OCI-LY1 (cell line): ENCODE data around the gene PMM1.
"Not testable (repeated sequence)": the region's sequence is repeated elsewhere in the genome, so short reads cannot be mapped to it uniquely, and the experiment has no call there.

ENCODE experiments used
- H2AFZ ChIP-seq: fragments of 200-600 bp; sonication (generic), shearing (Covaris generic); 2 replicates; pipeline ENCODE4 v1.6.0; 2014; ENCODE audit warnings: antibody characterized with exemption, mild to moderate bottlenecking, low read length
- H3F3A ChIP-seq: fragments of 200-600 bp; sonication (generic), shearing (Covaris generic); 2 replicates; pipeline ENCODE4 v1.6.0; 2014; ENCODE audit warnings: mild to moderate bottlenecking, antibody characterized with exemption, low read length, moderate library complexity; ENCODE audit not compliant: insufficient read depth
- H3K27ac ChIP-seq: fragments of 200-600 bp; sonication (generic); 2 replicates; pipeline ENCODE4 v1.5.1; 2014; ENCODE audit warnings: low read length, mixed run types, mild to moderate bottlenecking, low read depth; ENCODE audit not compliant: poor library complexity, severe bottlenecking
- H3K27me3 ChIP-seq: fragments of 200-600 bp; sonication (generic); 2 replicates; pipeline ENCODE4 v1.6.0; 2014; ENCODE audit warnings: antibody characterized with exemption, mild to moderate bottlenecking, low read length, moderate library complexity; ENCODE audit not compliant: insufficient read depth
- H3K36me3 ChIP-seq: fragments of 200-600 bp; sonication (generic); 2 replicates; pipeline ENCODE4 v1.6.1; 2014; ENCODE audit warnings: mild to moderate bottlenecking, antibody characterized with exemption, low read length, moderate library complexity, mixed read lengths; ENCODE audit not compliant: insufficient read depth
- H3K4me1 ChIP-seq: fragments of 200-600 bp; sonication (generic); 2 replicates; pipeline ENCODE4 v1.5.1; 2014; ENCODE audit warnings: mild to moderate bottlenecking, low read length, moderate library complexity; ENCODE audit not compliant: insufficient read depth, severe bottlenecking
- H3K4me2 ChIP-seq: fragments of 200-600 bp; sonication (generic), shearing (Covaris generic); 2 replicates; pipeline ENCODE4 v1.6.1; 2014; ENCODE audit warnings: low read length
- H3K4me3 ChIP-seq: fragments of 200-600 bp; sonication (generic); 2 replicates; pipeline ENCODE4 v1.5.1; 2014; ENCODE audit warnings: low read length, low read depth, mild to moderate bottlenecking, mixed read lengths; ENCODE audit not compliant: poor library complexity, severe bottlenecking
- H3K79me2 ChIP-seq: fragments of 200-600 bp; shearing (Covaris generic); 2 replicates; pipeline ENCODE4 v1.6.1; 2016; ENCODE audit warnings: mixed run types, low read length, mixed read lengths; ENCODE audit not compliant: insufficient read depth
- H3K9ac ChIP-seq: fragments of 200-600 bp; sonication (generic), shearing (Covaris generic); 2 replicates; pipeline ENCODE4 v1.6.1; 2014; ENCODE audit warnings: mild to moderate bottlenecking, low read length, mixed read lengths
- H3K9me2 ChIP-seq: fragments of 200-600 bp; sonication (generic), shearing (Covaris generic); 2 replicates; pipeline ENCODE4 v1.6.1; 2014; ENCODE audit warnings: low read depth, mild to moderate bottlenecking, low read length, mixed read lengths
- H3K9me3 ChIP-seq: fragments of 200-600 bp; shearing (Covaris generic); 2 replicates; pipeline ENCODE4 v1.6.1; 2014; ENCODE audit warnings: low read length, mixed read lengths
- H4K20me1 ChIP-seq: fragments of 200-600 bp; sonication (generic), shearing (Covaris generic); 2 replicates; pipeline ENCODE4 v1.6.0; 2016; ENCODE audit warnings: mild to moderate bottlenecking, low read length; ENCODE audit not compliant: insufficient read depth
- CTCF ChIP-seq: fragments of 200-600 bp; sonication (generic), shearing (Covaris generic); IDR thresholded peaks from 2 replicates; pipeline ENCODE4 v1.5.1; 2017; ENCODE audit warnings: mild to moderate bottlenecking, antibody characterized with exemption, low read length, moderate library complexity, mixed read lengths
- EZH2 ChIP-seq: fragments of 200-600 bp; sonication (generic), shearing (Covaris generic); IDR thresholded peaks from 2 replicates; pipeline ENCODE4 v1.8.0; 2017; ENCODE audit warnings: borderline replicate concordance, mixed run types, mild to moderate bottlenecking, antibody characterized with exemption, low read length, moderate library complexity, mixed read lengths

Gene PMM1

DNA sequence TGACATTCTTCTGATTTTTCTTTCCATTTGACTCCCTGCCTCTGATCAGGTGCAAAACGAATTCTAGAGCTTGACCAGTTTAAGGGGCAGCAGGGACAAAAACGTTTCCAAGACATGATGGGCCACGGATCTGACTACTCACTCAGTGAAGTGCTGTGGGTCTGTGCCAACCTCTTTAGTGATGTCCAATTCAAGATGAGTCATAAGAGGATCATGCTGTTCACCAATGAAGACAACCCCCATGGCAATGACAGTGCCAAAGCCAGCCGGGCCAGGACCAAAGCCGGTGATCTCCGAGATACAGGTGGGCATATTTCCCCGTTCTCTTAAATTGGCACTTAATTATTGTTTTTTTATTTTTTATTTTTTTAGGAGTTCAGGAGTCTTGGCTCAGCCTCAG is 46.8 kb upstream of the PMM1 start:
- H3K9me3 ChIP-seq = no peaks in the 10 kb centered on the region
- H3K4me2 ChIP-seq = no peak overlapping the region
- no peak overlapping the region for H3K4me3 ChIP-seq
- H3K79me2 ChIP-seq = 0 out of 2 replicates have a peak, but pooled peaks cover 2% of the 10 kb centered on the region
- H3K27me3 ChIP-seq = no peaks in the 10 kb centered on the region
- H3K9ac ChIP-seq = no peak overlapping the region
- no peak overlapping the region for H3K27ac ChIP-seq
- H3K4me1 ChIP-seq = no peaks in the 10 kb centered on the region
- no peaks in the 10 kb centered on the region for H3F3A ChIP-seq
- TF ChIP-seq CTCF (no peak), EZH2 (no peak)
- peaks cover 93% of the 10 kb centered on the region for H3K36me3 ChIP-seq
- H2AFZ ChIP-seq = no peak overlapping the region
- H4K20me1 ChIP-seq = no peaks in the 10 kb centered on the region
- no peaks in the 10 kb centered on the region for H3K9me2 ChIP-seq

DNA sequence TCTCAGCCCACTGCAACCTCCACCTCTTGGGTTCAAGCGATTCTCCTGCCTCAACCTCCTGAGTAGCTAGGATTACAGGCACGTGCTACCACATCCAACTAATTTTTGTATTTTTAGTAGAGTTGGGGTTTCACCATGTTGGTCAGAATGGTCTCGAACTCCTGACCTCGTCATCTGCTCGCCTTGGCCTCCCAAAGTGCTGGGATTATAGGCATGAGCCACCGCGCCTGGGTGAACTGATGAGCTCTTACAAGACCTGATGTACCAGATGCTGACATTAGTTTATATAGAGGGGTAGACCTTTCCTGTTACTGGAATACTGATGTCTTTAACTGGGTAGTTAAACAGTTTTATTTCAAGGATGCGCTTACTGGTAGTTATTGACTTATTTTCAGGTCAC is 45.0 kb upstream of the PMM1 start:
- peaks cover 90% of the 10 kb centered on the region for H3K36me3 ChIP-seq
- not testable (repeated sequence) for H3K27me3 ChIP-seq, H3K4me2 ChIP-seq, H3K79me2 ChIP-seq, H2AFZ ChIP-seq, H3K4me3 ChIP-seq, H3F3A ChIP-seq, H3K9ac ChIP-seq, H3K9me2 ChIP-seq, H3K27ac ChIP-seq, H3K4me1 ChIP-seq, H4K20me1 ChIP-seq, H3K9me3 ChIP-seq

DNA sequence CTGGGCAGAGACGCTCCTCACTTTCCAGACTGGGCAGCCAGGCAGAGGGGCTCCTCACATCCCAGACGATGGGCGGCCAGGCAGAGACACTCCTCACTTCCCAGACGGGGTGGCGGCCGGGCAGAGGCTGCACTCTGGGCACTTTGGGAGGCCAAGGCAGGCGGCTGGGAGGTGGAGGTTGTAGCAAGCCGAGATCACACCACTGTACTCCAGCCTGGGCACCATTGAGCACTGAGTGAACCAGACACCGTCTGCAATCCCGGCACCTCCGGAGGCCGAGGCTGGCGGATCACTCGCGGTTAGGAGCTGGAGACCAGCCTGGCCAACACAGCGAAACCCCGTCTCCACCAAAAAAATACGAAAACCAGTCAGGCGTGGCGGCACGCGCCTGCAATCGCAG is 42.0 kb upstream of the PMM1 start:
- H3K27ac ChIP-seq, H4K20me1 ChIP-seq, H2AFZ ChIP-seq, H3K4me2 ChIP-seq, H3K79me2 ChIP-seq, H3K27me3 ChIP-seq, H3K9ac ChIP-seq, H3K4me1 ChIP-seq, H3K4me3 ChIP-seq, H3K9me2 ChIP-seq, H3F3A ChIP-seq, H3K9me3 ChIP-seq: not testable (repeated sequence)
- peaks cover 90% of the 10 kb centered on the region for H3K36me3 ChIP-seq

- H3K79me2 ChIP-seq, H3F3A ChIP-seq, H4K20me1 ChIP-seq, H3K4me3 ChIP-seq, H3K9me3 ChIP-seq, H3K27me3 ChIP-seq, H3K9me2 ChIP-seq, H3K4me2 ChIP-seq, H3K9ac ChIP-seq, H3K4me1 ChIP-seq, H3K27ac ChIP-seq, H2AFZ ChIP-seq: not testable (repeated sequence)
- peaks cover 85% of the 10 kb centered on the region for H3K36me3 ChIP-seq
Measured at GRCh38 chr22:41631115-41631514, 41.5 kb upstream of the PMM1 start.

- H3K9me3 ChIP-seq = no peaks in the 10 kb centered on the region
- peaks cover 14% of the 10 kb centered on the region for H3K79me2 ChIP-seq
- H4K20me1 ChIP-seq = no peaks in the 10 kb centered on the region
- H3K9me2 ChIP-seq = no peaks in the 10 kb centered on the region
- H3K4me3 ChIP-seq = no peak overlapping the region
- no peak overlapping the region for H3K27ac ChIP-seq
- H2AFZ ChIP-seq = no peak overlapping the region
- peaks cover 69% of the 10 kb centered on the region for H3K36me3 ChIP-seq
- peaks cover 7% of the 10 kb centered on the region for H3K4me1 ChIP-seq
- H3K4me2 ChIP-seq = no peak overlapping the region
- no peak overlapping the region for H3K9ac ChIP-seq
- no peaks in the 10 kb centered on the region for H3F3A ChIP-seq
- H3K27me3 ChIP-seq = no peaks in the 10 kb centered on the region
- TF ChIP-seq EZH2 (no peak), CTCF (no peak)
Measured at GRCh38 chr22:41625577-41625976, 35.9 kb upstream of the PMM1 start.
